ENCODE measurements around the gene PLEKHA8.

Gene PLEKHA8

DNA sequence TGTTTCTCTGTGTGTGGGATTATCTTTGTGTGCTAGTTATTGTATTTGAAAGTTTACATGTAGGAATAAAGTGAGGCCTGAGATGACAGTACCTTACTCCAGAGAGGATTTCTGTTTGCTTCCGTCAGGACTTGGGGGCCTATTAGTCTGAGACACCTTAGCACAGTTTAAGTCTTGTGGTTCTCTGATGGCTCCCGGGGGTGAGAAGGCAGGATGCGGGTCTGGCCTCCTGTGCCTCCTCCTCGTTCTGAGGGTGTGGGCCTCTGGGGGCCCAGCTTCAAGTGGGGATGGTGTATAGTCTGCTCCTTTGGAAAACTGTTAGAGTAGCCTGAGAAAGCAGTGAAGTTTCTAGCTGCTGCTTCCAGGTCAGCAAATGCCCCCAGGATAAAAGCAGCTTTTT is 119.0 kb downstream of the PLEKHA8 start:
- H3K27me3 ChIP-seq (ENCODE audit: insufficient read depth, low read depth, severe bottlenecking), result no peaks in the 10 kb centered on the region
- TF ChIP-seq, protein P1, sequence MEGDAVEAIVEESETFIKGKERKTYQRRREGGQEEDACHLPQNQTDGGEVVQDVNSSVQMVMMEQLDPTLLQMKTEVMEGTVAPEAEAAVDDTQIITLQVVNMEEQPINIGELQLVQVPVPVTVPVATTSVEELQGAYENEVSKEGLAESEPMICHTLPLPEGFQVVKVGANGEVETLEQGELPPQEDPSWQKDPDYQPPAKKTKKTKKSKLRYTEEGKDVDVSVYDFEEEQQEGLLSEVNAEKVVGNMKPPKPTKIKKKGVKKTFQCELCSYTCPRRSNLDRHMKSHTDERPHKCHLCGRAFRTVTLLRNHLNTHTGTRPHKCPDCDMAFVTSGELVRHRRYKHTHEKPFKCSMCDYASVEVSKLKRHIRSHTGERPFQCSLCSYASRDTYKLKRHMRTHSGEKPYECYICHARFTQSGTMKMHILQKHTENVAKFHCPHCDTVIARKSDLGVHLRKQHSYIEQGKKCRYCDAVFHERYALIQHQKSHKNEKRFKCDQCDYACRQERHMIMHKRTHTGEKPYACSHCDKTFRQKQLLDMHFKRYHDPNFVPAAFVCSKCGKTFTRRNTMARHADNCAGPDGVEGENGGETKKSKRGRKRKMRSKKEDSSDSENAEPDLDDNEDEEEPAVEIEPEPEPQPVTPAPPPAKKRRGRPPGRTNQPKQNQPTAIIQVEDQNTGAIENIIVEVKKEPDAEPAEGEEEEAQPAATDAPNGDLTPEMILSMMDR (IDR thresholded peaks at IDR 0.05; ENCODE audit: low read depth, low read length), result no peak
- no peak overlapping the region for H3K4me3 ChIP-seq (ENCODE audit: low read depth, low read length)
- peaks cover 3% of the 10 kb centered on the region for H3K36me3 ChIP-seq
- H3K27ac ChIP-seq, result no peak overlapping the region
- no peak for DNase-seq
- H3K9me3 ChIP-seq (ENCODE audit: severe bottlenecking), result no peaks in the 10 kb centered on the region

DNA sequence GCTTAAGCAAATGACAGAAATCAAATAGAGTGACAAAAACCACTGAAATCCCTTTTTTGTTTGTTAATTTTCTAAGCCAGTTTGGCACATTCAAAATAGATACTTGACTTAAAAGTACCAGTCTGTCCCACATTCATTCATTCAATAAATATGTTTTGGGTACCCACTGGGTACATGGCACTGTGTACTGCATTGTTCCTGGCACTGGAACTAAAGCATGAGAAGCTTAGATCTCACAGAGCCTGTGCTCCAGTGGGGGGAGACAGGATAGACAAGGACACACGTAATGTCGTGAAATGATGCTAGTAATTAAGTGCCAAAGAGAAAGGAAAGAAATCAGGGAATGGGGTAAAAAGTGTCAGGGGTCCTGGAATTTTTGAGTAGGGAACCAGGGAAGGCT is 119.6 kb downstream of the PLEKHA8 start:
- TF ChIP-seq, protein P1 (IDR thresholded peaks at IDR 0.05; ENCODE audit: low read depth, low read length), result no peak
- Histone ChIP-seq H3K4me3 (ENCODE audit: low read depth, low read length) (no peak overlapping the region), H3K27ac (no peak overlapping the region), H3K36me3 (peaks cover 3% of the 10 kb centered on the region), H3K9me3 (ENCODE audit: severe bottlenecking) (no peaks in the 10 kb centered on the region), H3K27me3 (ENCODE audit: insufficient read depth, low read depth, severe bottlenecking) (no peaks in the 10 kb centered on the region)
- no peak for DNase-seq

DNA sequence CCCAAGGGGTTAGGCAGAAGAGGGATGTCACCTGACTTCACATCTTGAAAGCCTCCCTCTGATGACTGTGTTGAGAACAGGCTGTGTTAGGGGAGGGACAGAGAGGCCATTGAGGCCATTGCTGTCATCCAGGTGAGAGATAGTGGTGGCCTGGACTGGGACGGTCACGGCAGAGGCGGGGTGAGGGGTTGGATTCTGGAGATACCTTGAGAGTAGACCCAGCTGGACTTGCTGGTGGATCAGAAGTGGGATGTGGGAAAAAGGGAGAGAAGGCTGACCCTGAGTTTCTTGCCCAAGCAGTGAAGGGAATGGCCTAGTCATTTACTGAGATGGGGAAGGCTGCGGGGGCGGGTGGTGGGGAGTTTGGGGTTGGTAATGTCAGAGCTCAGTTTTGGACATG is 120.2 kb downstream of the PLEKHA8 start:
- H3K36me3 ChIP-seq, result peaks cover 3% of the 10 kb centered on the region
- H3K4me3 ChIP-seq (ENCODE audit: low read depth, low read length), result no peak overlapping the region
- TF ChIP-seq, protein P1 (IDR thresholded peaks at IDR 0.05; ENCODE audit: low read depth, low read length), result no peak
- H3K27me3 ChIP-seq (ENCODE audit: insufficient read depth, low read depth, severe bottlenecking), result no peaks in the 10 kb centered on the region
- no peak overlapping the region for H3K27ac ChIP-seq
- no peaks in the 10 kb centered on the region for H3K9me3 ChIP-seq (ENCODE audit: severe bottlenecking)
- no peak for DNase-seq

DNA sequence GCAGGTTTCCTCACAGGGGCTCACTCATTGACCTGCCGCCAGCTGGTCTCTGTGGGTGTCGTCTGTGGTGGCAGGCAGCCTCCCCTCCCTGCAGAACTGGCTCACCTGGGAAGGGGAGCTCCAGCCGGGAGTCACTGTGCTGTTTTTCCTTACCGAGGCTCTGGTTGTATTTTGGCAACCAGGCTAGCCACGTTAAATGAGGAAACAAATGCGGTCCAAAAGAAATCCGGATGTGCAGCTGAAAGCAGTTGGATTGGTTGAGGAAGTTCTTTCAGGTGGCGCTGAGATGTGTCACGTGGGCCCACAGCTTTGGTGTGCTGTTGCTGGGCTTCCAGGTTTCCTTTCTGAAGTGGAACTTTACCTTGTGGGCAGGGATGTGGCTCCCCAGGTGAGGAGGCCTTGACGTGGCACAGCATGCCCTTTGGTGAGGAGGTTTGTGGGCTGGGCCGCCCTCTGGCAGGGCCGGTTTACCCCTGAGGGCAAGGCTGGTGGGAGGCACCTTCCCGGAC is 120.8 kb downstream of the PLEKHA8 start:
- Histone ChIP-seq H3K27ac (no peak overlapping the region), H3K27me3 (ENCODE audit: insufficient read depth, low read depth, severe bottlenecking) (no peaks in the 10 kb centered on the region), H3K36me3 (peaks cover 3% of the 10 kb centered on the region), H3K4me3 (ENCODE audit: low read depth, low read length) (no peak overlapping the region), H3K9me3 (ENCODE audit: severe bottlenecking) (no peaks in the 10 kb centered on the region)
- TF ChIP-seq, protein P1 (IDR thresholded peaks at IDR 0.05; ENCODE audit: low read depth, low read length), result no peak
- DNase-seq, result no peak

DNA sequence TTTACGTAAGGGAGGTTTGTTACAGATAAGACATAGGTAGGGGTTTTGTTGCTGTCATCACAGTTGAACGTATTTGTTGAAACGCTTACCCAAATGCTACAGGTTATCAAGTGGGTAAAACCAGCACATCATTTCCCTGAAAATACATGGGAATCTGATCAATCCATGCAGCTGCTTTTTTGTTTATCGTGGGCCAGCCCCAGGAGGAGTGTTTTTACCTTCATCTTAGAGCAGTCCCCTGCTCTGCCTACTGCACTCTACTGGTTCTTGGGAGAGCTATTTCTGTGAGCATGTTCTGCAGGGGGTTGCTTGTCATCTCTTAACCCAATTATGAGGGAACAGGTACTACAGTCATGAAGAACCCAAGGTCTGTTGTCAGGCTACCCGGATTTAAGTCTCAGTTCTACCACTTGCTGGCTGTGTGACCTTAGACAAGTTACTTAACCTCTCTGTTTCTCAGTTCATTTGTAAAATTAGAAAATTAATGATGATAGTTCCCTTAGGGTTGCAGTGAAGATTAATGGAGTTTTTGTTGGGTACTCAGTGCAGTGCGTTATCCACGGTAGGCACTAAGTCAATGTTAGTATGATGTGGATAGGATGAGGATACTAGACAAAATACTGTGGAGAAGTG is 121.5 kb downstream of the PLEKHA8 start:
- Histone ChIP-seq H3K27me3 (ENCODE audit: insufficient read depth, low read depth, severe bottlenecking) (no peaks in the 10 kb centered on the region), H3K27ac (no peak overlapping the region), H3K9me3 (ENCODE audit: severe bottlenecking) (no peaks in the 10 kb centered on the region), H3K36me3 (peaks cover 3% of the 10 kb centered on the region), H3K4me3 (ENCODE audit: low read depth, low read length) (no peak overlapping the region)
- TF ChIP-seq, protein P1 (IDR thresholded peaks at IDR 0.05; ENCODE audit: low read depth, low read length), result no peak
- DNase-seq, result no peak

DNA sequence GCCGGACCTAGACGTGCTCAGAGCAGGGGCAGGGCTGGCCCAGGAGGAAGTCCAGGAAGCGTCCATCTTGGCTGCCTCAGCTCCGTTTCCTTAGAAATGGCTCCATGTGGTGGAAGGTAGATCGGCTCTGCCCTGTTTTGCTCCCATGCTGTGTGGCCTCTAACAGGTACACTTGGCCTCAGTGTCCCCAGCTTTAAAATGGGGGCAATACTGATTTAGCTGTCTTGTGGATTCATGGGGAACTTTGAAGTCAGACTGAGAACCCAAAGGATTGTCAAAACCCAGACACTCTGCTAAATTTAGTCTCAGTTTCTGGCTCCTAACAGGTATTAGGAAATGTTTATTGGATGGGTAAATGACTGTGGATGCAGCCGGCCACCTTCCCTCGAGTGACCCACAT is 122.5 kb downstream of the PLEKHA8 start:
- H3K27me3 ChIP-seq (ENCODE audit: insufficient read depth, low read depth, severe bottlenecking), result no peaks in the 10 kb centered on the region
- DNase-seq, result no peak
- H3K36me3 ChIP-seq, result peaks cover 3% of the 10 kb centered on the region
- TF ChIP-seq, protein P1 (IDR thresholded peaks at IDR 0.05; ENCODE audit: low read depth, low read length), result no peak
- no peak overlapping the region for H3K4me3 ChIP-seq (ENCODE audit: low read depth, low read length)
- no peak overlapping the region for H3K27ac ChIP-seq
- no peaks in the 10 kb centered on the region for H3K9me3 ChIP-seq (ENCODE audit: severe bottlenecking)
